Measurements from ENCODE around the gene TMEM143. TPM values are rescaled to one million over a fixed set of nuclear protein-coding genes. Genes with fewer than 3 reads are reported as not detected.

TMEM143 gene
- total RNA-seq, 1 donor, result 4.3 TPM

DNA sequence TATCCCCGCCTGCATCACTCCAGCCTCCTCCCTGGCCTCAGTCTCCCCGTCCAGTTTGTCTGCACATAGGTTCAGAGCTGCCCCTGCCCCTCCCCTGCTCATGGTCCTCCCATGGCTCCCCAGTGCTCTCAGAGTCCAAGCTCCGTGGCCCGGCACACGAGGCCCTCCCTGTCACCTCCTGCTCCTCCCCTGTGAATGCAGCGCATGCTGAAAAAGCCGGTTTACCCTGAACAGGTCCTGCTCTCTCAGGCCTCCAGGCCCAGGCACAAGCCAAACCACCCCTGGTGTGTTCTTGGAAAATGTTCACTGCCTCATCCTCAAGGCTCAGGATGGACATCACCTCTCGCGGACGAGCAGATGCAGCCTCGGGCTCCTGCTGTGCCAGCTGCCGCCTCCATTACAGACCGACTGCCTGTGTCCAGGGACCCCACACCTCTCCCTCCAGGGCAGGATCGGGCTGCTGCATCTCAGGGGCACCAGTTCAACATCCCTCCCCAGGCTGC lies 25.4 kb downstream of the TMEM143 start:
- H4K20me1 ChIP-seq (ENCODE audit: insufficient read depth, low read length), result no peaks in the 10 kb centered on the region
- no peak for TF ChIP-seq CTCF (IDR thresholded peaks at IDR 0.05; ENCODE audit: extremely low read depth, low read depth, low read length)
- H3K27ac ChIP-seq (ENCODE audit: low read depth, low read length), result no peak overlapping the region
- H3K4me3 ChIP-seq (ENCODE audit: insufficient read depth, low read length), result no peak overlapping the region
- no peaks in the 10 kb centered on the region for H3K79me2 ChIP-seq (ENCODE audit: insufficient read depth, low read length)
- H3K4me2 ChIP-seq (ENCODE audit: insufficient read depth, low read length), result no peak overlapping the region
- no peak for DNase-seq (ENCODE audit: insufficient read length, low spot score, missing footprints)
- peaks cover 4% of the 10 kb centered on the region for H3K4me1 ChIP-seq (ENCODE audit: insufficient read depth, low read length)
- no peaks in the 10 kb centered on the region for H3K36me3 ChIP-seq (ENCODE audit: insufficient read depth, low read length)
- H2AFZ ChIP-seq (ENCODE audit: low read length), result no peak overlapping the region
- no peaks in the 10 kb centered on the region for H3K9me3 ChIP-seq (ENCODE audit: low read depth, low read length)
- H3K27me3 ChIP-seq (ENCODE audit: insufficient read depth, low read length), result no peaks in the 10 kb centered on the region

DNA sequence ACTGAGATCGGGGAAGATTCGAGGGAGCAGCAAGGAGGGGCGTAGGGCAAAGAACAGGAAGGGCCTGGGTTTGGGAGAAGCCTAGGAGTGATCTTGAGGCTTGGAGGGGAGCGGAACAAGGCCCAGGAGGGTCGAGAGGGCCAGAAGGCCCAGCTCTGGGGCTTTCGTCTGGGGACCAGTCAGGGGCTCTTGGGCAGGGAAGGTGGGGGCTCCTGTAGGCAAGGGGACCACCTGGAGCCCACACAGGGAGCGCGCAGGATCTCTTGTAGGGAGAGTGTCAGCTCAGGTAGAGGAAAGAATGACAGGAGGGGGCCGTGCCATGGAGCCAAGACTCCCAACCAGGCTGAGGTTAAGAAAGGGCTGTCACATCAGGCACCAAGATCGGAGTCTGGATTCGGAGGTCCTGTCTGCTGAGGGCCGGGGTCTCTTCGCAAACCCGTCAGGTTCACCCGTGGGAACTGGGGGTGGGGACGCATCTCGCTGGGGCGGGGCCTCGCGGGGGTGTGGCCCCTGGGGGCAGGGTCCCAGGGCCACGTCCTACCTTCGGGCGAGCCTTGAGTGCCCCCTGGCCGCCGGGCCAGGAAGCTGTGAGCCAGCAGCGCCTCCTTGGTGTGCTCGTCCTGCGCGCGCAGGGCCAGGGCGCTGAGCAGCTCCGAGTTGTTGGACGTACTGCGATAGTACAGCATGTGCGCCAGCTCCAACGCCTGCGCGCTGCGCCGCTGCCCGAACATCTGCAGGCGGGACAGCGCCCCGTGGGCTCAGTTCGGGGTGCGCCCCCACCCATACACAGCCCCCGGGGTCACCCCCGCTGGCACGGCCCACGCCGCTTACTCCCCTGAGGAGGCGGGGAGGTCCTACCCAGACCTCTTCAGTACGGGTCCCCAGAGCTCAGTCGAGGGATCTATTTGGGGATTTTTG lies 30.0 kb downstream of the TMEM143 start:
- H3K27me3 ChIP-seq (ENCODE audit: insufficient read depth, low read length), result no peaks in the 10 kb centered on the region
- H3K36me3 ChIP-seq (ENCODE audit: insufficient read depth, low read length), result peaks cover 22% of the 10 kb centered on the region
- H3K4me2 ChIP-seq (ENCODE audit: insufficient read depth, low read length), result peak overlapping the region; percentile 87
- H3K9me3 ChIP-seq (ENCODE audit: low read depth, low read length), result no peaks in the 10 kb centered on the region
- peaks cover 23% of the 10 kb centered on the region for H3K4me1 ChIP-seq (ENCODE audit: insufficient read depth, low read length)
- H2AFZ ChIP-seq (ENCODE audit: low read length), result peak overlapping the region; percentile 85
- H3K27ac ChIP-seq (ENCODE audit: low read depth, low read length), result peak overlapping the region; percentile 15
- peak overlapping the region; percentile 70 for H3K4me3 ChIP-seq (ENCODE audit: insufficient read depth, low read length)
- H3K79me2 ChIP-seq (ENCODE audit: insufficient read depth, low read length), result peaks cover 9% of the 10 kb centered on the region
- peaks cover 9% of the 10 kb centered on the region for H4K20me1 ChIP-seq (ENCODE audit: insufficient read depth, low read length)
- DNase-seq (ENCODE audit: insufficient read length, low spot score, missing footprints), result peak; percentile 100
- TF ChIP-seq CTCF (IDR thresholded peaks at IDR 0.05; ENCODE audit: extremely low read depth, low read depth, low read length), result peak; percentile 64

GRCh38 chr19:48332662-48333466 lies 30.9 kb downstream of the TMEM143 start:
- H3K36me3 ChIP-seq (ENCODE audit: insufficient read depth, low read length), result peaks cover 27% of the 10 kb centered on the region
- H2AFZ ChIP-seq (ENCODE audit: low read length), result peak overlapping the region; percentile 34
- peak; percentile 99 for DNase-seq (ENCODE audit: insufficient read length, low spot score, missing footprints)
- H3K9me3 ChIP-seq (ENCODE audit: low read depth, low read length), result no peaks in the 10 kb centered on the region
- peaks cover 24% of the 10 kb centered on the region for H3K4me1 ChIP-seq (ENCODE audit: insufficient read depth, low read length)
- TF ChIP-seq CTCF (IDR thresholded peaks at IDR 0.05; ENCODE audit: extremely low read depth, low read depth, low read length), result no peak
- H3K4me2 ChIP-seq (ENCODE audit: insufficient read depth, low read length), result peak overlapping the region; percentile 87
- H3K27ac ChIP-seq (ENCODE audit: low read depth, low read length), result peak overlapping the region; percentile 15
- H3K79me2 ChIP-seq (ENCODE audit: insufficient read depth, low read length), result peaks cover 16% of the 10 kb centered on the region
- peak overlapping the region; percentile 64 for H3K4me3 ChIP-seq (ENCODE audit: insufficient read depth, low read length)
- peaks cover 14% of the 10 kb centered on the region for H4K20me1 ChIP-seq (ENCODE audit: insufficient read depth, low read length)
- H3K27me3 ChIP-seq (ENCODE audit: insufficient read depth, low read length), result no peaks in the 10 kb centered on the region

GRCh38 chr19:48332351-48332661 lies 31.4 kb downstream of the TMEM143 start:
- Histone ChIP-seq H3K27ac (ENCODE audit: low read depth, low read length) (no peak overlapping the region), H3K4me1 (ENCODE audit: insufficient read depth, low read length) (peaks cover 26% of the 10 kb centered on the region), H2AFZ (ENCODE audit: low read length) (no peak overlapping the region), H3K4me3 (ENCODE audit: insufficient read depth, low read length) (peak overlapping the region; percentile 64), H3K9me3 (ENCODE audit: low read depth, low read length) (no peaks in the 10 kb centered on the region), H3K79me2 (ENCODE audit: insufficient read depth, low read length) (peaks cover 21% of the 10 kb centered on the region), H3K4me2 (ENCODE audit: insufficient read depth, low read length) (peak overlapping the region; percentile 87), H3K27me3 (ENCODE audit: insufficient read depth, low read length) (no peaks in the 10 kb centered on the region), H3K36me3 (ENCODE audit: insufficient read depth, low read length) (peaks cover 32% of the 10 kb centered on the region), H4K20me1 (ENCODE audit: insufficient read depth, low read length) (peaks cover 17% of the 10 kb centered on the region)
- no peak for TF ChIP-seq CTCF (IDR thresholded peaks at IDR 0.05; ENCODE audit: extremely low read depth, low read depth, low read length)
- no peak for DNase-seq (ENCODE audit: insufficient read length, low spot score, missing footprints)

All from osteoblast (primary cell).